ENCODE data around the gene KRTAP13-2.

KRTAP13-2 gene

DNA sequence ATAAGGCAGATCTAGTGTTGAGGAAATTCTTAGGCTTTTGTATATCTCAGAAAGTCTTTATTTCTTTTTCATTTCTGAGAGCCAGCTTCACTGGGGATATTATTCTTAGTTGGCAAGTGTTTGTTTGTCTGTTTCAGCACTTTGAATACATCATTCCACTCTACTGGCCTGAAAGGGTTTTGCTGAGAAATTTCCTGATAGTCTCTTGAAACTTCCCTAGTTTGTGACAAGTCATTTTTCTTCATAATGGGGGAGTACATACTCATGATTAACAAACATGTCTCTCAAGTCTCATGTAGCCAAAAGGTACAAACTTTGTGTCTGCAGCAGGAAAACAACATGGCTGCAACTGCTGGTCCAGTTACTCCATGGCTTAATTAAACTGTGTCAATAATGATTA, 45.7 kb downstream of the KRTAP13-2 start:
- DNase-seq (ENCODE audit: low read depth), result no peak

Measured in stimulated activated CD8-positive, alpha-beta memory T cell treated with anti-CD3 and anti-CD28 coated beads, Interleukin-15, amount 100 ng/mL, for 1 hour (primary cell).